ENCODE data around the gene NEUROD6. TPM values are rescaled to one million over a fixed set of nuclear protein-coding genes. Genes with fewer than 3 reads are reported as not detected.

NEUROD6 gene
- total RNA-seq, 1 donor from 2014 or later = not detected

GRCh38 chr7:31341141-31341540, 615 bp upstream of the NEUROD6 start:
- peaks cover 9% of the 10 kb centered on the region for H3K27me3 Mint-ChIP-seq
- no peaks in the 10 kb centered on the region for H3K9me3 Mint-ChIP-seq
- H3K27ac Mint-ChIP-seq = no peak overlapping the region
- no peak for DNase-seq
- H3K4me1 Mint-ChIP-seq = no peaks in the 10 kb centered on the region
- intact Hi-C loops (cut with micrococcal nuclease) = no loop called here
- no peaks in the 10 kb centered on the region for H3K36me3 Mint-ChIP-seq (ENCODE audit: low read depth)
- no peak overlapping the region for H3K4me3 Mint-ChIP-seq

- no peak overlapping the region for H3K4me3 Mint-ChIP-seq
- peaks cover 19% of the 10 kb centered on the region for H3K27me3 Mint-ChIP-seq
- H3K36me3 Mint-ChIP-seq (ENCODE audit: low read depth) = no peaks in the 10 kb centered on the region
- intact Hi-C loops (cut with micrococcal nuclease) = no loop called here
- no peaks in the 10 kb centered on the region for H3K4me1 Mint-ChIP-seq
- H3K9me3 Mint-ChIP-seq = no peaks in the 10 kb centered on the region
- H3K27ac Mint-ChIP-seq = no peak overlapping the region
- no peak for DNase-seq
These were observed 475 bp downstream of the NEUROD6 start for GRCh38 chr7:31340051-31340450.

- Mint-ChIP-seq H3K9me3 (no peaks in the 10 kb centered on the region), H3K36me3 (ENCODE audit: low read depth) (no peaks in the 10 kb centered on the region), H3K27ac (no peak overlapping the region), H3K4me3 (no peak overlapping the region), H3K27me3 (peaks cover 22% of the 10 kb centered on the region), H3K4me1 (no peaks in the 10 kb centered on the region)
- DNase-seq = no peak
- intact Hi-C loops (cut with micrococcal nuclease) = no loop called here
These were observed 1.8 kb downstream of the NEUROD6 start for GRCh38 chr7:31338706-31339105.

- intact Hi-C loops (cut with micrococcal nuclease) = no loop called here
- DNase-seq = no peak
- Mint-ChIP-seq H3K27me3 (peaks cover 22% of the 10 kb centered on the region), H3K27ac (no peak overlapping the region), H3K36me3 (ENCODE audit: low read depth) (no peaks in the 10 kb centered on the region), H3K9me3 (no peaks in the 10 kb centered on the region), H3K4me1 (no peaks in the 10 kb centered on the region), H3K4me3 (no peak overlapping the region)
These were observed 3.4 kb downstream of the NEUROD6 start for GRCh38 chr7:31337002-31337565.

GRCh38 chr7:31336202-31337001, 4.1 kb downstream of the NEUROD6 start:
- peaks cover 22% of the 10 kb centered on the region for H3K27me3 Mint-ChIP-seq
- H3K4me1 Mint-ChIP-seq = no peaks in the 10 kb centered on the region
- no peaks in the 10 kb centered on the region for H3K36me3 Mint-ChIP-seq (ENCODE audit: low read depth)
- no peak for DNase-seq
- intact Hi-C loops (cut with micrococcal nuclease) = no loop called here
- H3K27ac Mint-ChIP-seq = no peak overlapping the region
- H3K9me3 Mint-ChIP-seq = no peaks in the 10 kb centered on the region
- H3K4me3 Mint-ChIP-seq = no peak overlapping the region

- no peaks in the 10 kb centered on the region for H3K36me3 Mint-ChIP-seq (ENCODE audit: low read depth)
- intact Hi-C loops (cut with micrococcal nuclease) = no loop called here
- peaks cover 22% of the 10 kb centered on the region for H3K27me3 Mint-ChIP-seq
- no peak overlapping the region for H3K27ac Mint-ChIP-seq
- H3K4me1 Mint-ChIP-seq = no peaks in the 10 kb centered on the region
- DNase-seq = no peak
- no peak overlapping the region for H3K4me3 Mint-ChIP-seq
- no peaks in the 10 kb centered on the region for H3K9me3 Mint-ChIP-seq
These were observed 4.7 kb downstream of the NEUROD6 start for GRCh38 chr7:31335884-31336201.

GRCh38 chr7:31335161-31335856, 5.2 kb downstream of the NEUROD6 start:
- H3K9me3 Mint-ChIP-seq = no peaks in the 10 kb centered on the region
- intact Hi-C loops (cut with micrococcal nuclease) = no loop called here
- no peak for DNase-seq
- H3K36me3 Mint-ChIP-seq (ENCODE audit: low read depth) = no peaks in the 10 kb centered on the region
- H3K4me1 Mint-ChIP-seq = no peaks in the 10 kb centered on the region
- no peak overlapping the region for H3K27ac Mint-ChIP-seq
- no peak overlapping the region for H3K4me3 Mint-ChIP-seq
- peaks cover 22% of the 10 kb centered on the region for H3K27me3 Mint-ChIP-seq

GRCh38 chr7:31333291-31333690, 7.2 kb downstream of the NEUROD6 start:
- Mint-ChIP-seq H3K27ac (no peak overlapping the region), H3K4me3 (no peak overlapping the region), H3K36me3 (ENCODE audit: low read depth) (no peaks in the 10 kb centered on the region), H3K27me3 (peaks cover 18% of the 10 kb centered on the region), H3K4me1 (no peaks in the 10 kb centered on the region), H3K9me3 (no peaks in the 10 kb centered on the region)
- no peak for DNase-seq
- intact Hi-C loops (cut with micrococcal nuclease) = no loop called here

- Mint-ChIP-seq H3K4me3 (no peak overlapping the region), H3K4me1 (no peaks in the 10 kb centered on the region), H3K9me3 (peaks cover 5% of the 10 kb centered on the region), H3K27me3 (no peaks in the 10 kb centered on the region), H3K27ac (no peak overlapping the region), H3K36me3 (ENCODE audit: low read depth) (no peaks in the 10 kb centered on the region)
- intact Hi-C loops (cut with micrococcal nuclease) = no loop called here
- DNase-seq = no peak
These were observed 13.5 kb downstream of the NEUROD6 start for GRCh38 chr7:31327071-31327470.

- Mint-ChIP-seq H3K27me3 (no peaks in the 10 kb centered on the region), H3K36me3 (ENCODE audit: low read depth) (no peaks in the 10 kb centered on the region), H3K4me1 (no peaks in the 10 kb centered on the region), H3K27ac (no peak overlapping the region), H3K9me3 (peaks cover 5% of the 10 kb centered on the region), H3K4me3 (no peak overlapping the region)
- intact Hi-C loops (cut with micrococcal nuclease) = no loop called here
- DNase-seq = no peak
These were observed 14.1 kb downstream of the NEUROD6 start for GRCh38 chr7:31326416-31326815.

GRCh38 chr7:31323101-31323500, 17.4 kb downstream of the NEUROD6 start:
- Mint-ChIP-seq H3K27ac (no peak overlapping the region), H3K4me3 (no peak overlapping the region), H3K27me3 (no peaks in the 10 kb centered on the region), H3K9me3 (peaks cover 5% of the 10 kb centered on the region), H3K36me3 (ENCODE audit: low read depth) (no peaks in the 10 kb centered on the region), H3K4me1 (no peaks in the 10 kb centered on the region)
- intact Hi-C loops (cut with micrococcal nuclease) = no loop called here
- no peak for DNase-seq

- no peaks in the 10 kb centered on the region for H3K27me3 Mint-ChIP-seq
- H3K4me3 Mint-ChIP-seq = no peak overlapping the region
- H3K27ac Mint-ChIP-seq = no peak overlapping the region
- H3K9me3 Mint-ChIP-seq = peaks cover 5% of the 10 kb centered on the region
- no peak for DNase-seq
- H3K36me3 Mint-ChIP-seq (ENCODE audit: low read depth) = no peaks in the 10 kb centered on the region
- intact Hi-C loops (cut with micrococcal nuclease) = no loop called here
- no peaks in the 10 kb centered on the region for H3K4me1 Mint-ChIP-seq
These were observed 19.9 kb downstream of the NEUROD6 start for GRCh38 chr7:31320675-31321074.

GRCh38 chr7:31318313-31318712, 22.2 kb downstream of the NEUROD6 start:
- Mint-ChIP-seq H3K27ac (no peak overlapping the region), H3K36me3 (ENCODE audit: low read depth) (no peaks in the 10 kb centered on the region), H3K27me3 (no peaks in the 10 kb centered on the region), H3K4me1 (no peaks in the 10 kb centered on the region), H3K9me3 (no peaks in the 10 kb centered on the region), H3K4me3 (no peak overlapping the region)
- intact Hi-C loops (cut with micrococcal nuclease) = no loop called here
- DNase-seq = no peak

GRCh38 chr7:31316876-31317275, 23.6 kb downstream of the NEUROD6 start:
- H3K36me3 Mint-ChIP-seq (ENCODE audit: low read depth) = no peaks in the 10 kb centered on the region
- intact Hi-C loops (cut with micrococcal nuclease) = no loop called here

More at GRCh38 chr7:31316876-31317275, 23.6 kb downstream of the NEUROD6 start:
- no peak overlapping the region for H3K27ac Mint-ChIP-seq
- no peaks in the 10 kb centered on the region for H3K27me3 Mint-ChIP-seq
- no peaks in the 10 kb centered on the region for H3K4me1 Mint-ChIP-seq
- no peak overlapping the region for H3K4me3 Mint-ChIP-seq
- no peak for DNase-seq
- no peaks in the 10 kb centered on the region for H3K9me3 Mint-ChIP-seq

Data from activated CD4-positive, alpha-beta T cell treated with anti-CD3 and anti-CD28 coated beads, Interleukin-2, amount 10 ng/mL, durations not matched to agents 24 days and 14 days (primary cell).